H1 (cell line): ENCODE results near the gene GOLGA6L10. TPM values are rescaled to one million over a fixed set of nuclear protein-coding genes. Genes with fewer than 3 reads are reported as not detected.
A peak's percentile ranks its signal among the peaks of the same experiment; 100 is the strongest.

Experiments
- CTCF ChIA-PET: fragments of 300-600 bp; sonication (Branson Sonifier 250); formaldehyde crosslinking; loops from one replicate; lab custom pipeline; 2021; ENCODE audit not compliant: partially characterized antibody; lab: Charles Lee
- POLR2A ChIA-PET: fragments of 300-600 bp; sonication (Branson Sonifier 250); formaldehyde crosslinking; loops from one replicate; lab custom pipeline; 2021; ENCODE audit warnings: inconsistent platforms; ENCODE audit not compliant: partially characterized antibody; lab: Charles Lee
- DNase-seq, 2 experiments: peaks; one replicate each; pipeline versions ENCODE4 v3.0.0 to v3.0.0-alpha.2; 2010 to 2022; ENCODE audit warnings: low spot score in 2 of 2, low read depth in 1 of 2, mixed read lengths in 1 of 2
- FAIRE-seq: peaks from 2 replicates; lab custom pipeline; 2011; peaks lifted over from hg19 to GRCh38; lab: Jason Lieb, UNC
- H2AFZ ChIP-seq: 2 replicates; pipeline ENCODE4 v1.8.1; 2012; ENCODE audit warnings: low read length, inconsistent platforms
- H2AK5ac ChIP-seq: 2 replicates; pipeline ENCODE4 v1.6.1; 2013; ENCODE audit warnings: low read depth, low read length
- H2BK120ac ChIP-seq: replicated peaks from 2 replicates; pipeline ENCODE3; 2013; ENCODE audit warnings: low read depth, low read length, inconsistent platforms
- H2BK12ac ChIP-seq: 2 replicates; pipeline ENCODE4 v1.6.1; 2013; ENCODE audit warnings: low read depth, low read length
- H2BK15ac ChIP-seq: 2 replicates; pipeline ENCODE4 v1.6.1; 2013; ENCODE audit warnings: low read length
- H2BK20ac ChIP-seq: 2 replicates; pipeline ENCODE4 v1.6.1; 2013; ENCODE audit warnings: low read length
- H2BK5ac ChIP-seq: 2 replicates; pipeline ENCODE4 v1.6.1; 2013; ENCODE audit warnings: low read depth, low read length
- H3K14ac ChIP-seq: 2 replicates; pipeline ENCODE4 v1.6.1; 2013; ENCODE audit warnings: inconsistent platforms; ENCODE audit not compliant: insufficient read length
- H3K18ac ChIP-seq: 2 replicates; pipeline ENCODE4 v1.6.1; 2013; ENCODE audit warnings: low read length; ENCODE audit errors: extremely low read depth
- H3K23ac ChIP-seq: 2 replicates; pipeline ENCODE4 v1.6.1; 2013; ENCODE audit warnings: inconsistent platforms; ENCODE audit not compliant: insufficient read length
- H3K23me2 ChIP-seq: 2 replicates; pipeline ENCODE4 v1.6.1; 2013; ENCODE audit warnings: low read depth, low read length
- H3K27ac ChIP-seq: 2 replicates; pipeline ENCODE4 v1.6.1; 2011; ENCODE audit warnings: low read depth, low read length, inconsistent platforms
- H3K27me3 ChIP-seq, 4 experiments: replicated peaks in 1 of 4; 1 replicate in 1 of 4; 2 replicates in 3 of 4; pipeline versions ENCODE4 v1.6.1 to v1.8.1; 2011 to 2013; ENCODE audit warnings: low read length in 3 of 4, mild to moderate bottlenecking in 3 of 4, inconsistent platforms in 2 of 4, mixed read lengths in 2 of 4, moderate library complexity in 1 of 4; ENCODE audit not compliant: control insufficient read depth in 3 of 4, insufficient read depth in 3 of 4; ENCODE audit errors: extremely low read depth in 1 of 4
- H3K36me3 ChIP-seq, 4 experiments: 2 replicates each; pipeline versions ENCODE4 v1.6.1 to v1.8.1; 2011 to 2013; ENCODE audit warnings: mild to moderate bottlenecking in 4 of 4, low read length in 3 of 4, moderate library complexity in 2 of 4, control low read depth in 1 of 4, inconsistent platforms in 1 of 4; ENCODE audit not compliant: insufficient read depth in 4 of 4, control insufficient read depth in 2 of 4
- H3K4ac ChIP-seq: replicated peaks from 2 replicates; pipeline ENCODE3; 2013; ENCODE audit warnings: low read length, low read depth, mixed read lengths, inconsistent platforms; ENCODE audit not compliant: insufficient read length
- H3K4me1 ChIP-seq, 4 experiments: replicated peaks in 1 of 4; 1 replicate in 1 of 4; 2 replicates in 3 of 4; pipeline versions ENCODE4 v1.6.1 to v1.8.1; 2011 to 2013; ENCODE audit warnings: low read length in 3 of 4, inconsistent platforms in 2 of 4, mixed read lengths in 1 of 4; ENCODE audit not compliant: insufficient read depth in 4 of 4, control insufficient read depth in 3 of 4
- H3K4me2 ChIP-seq, 2 experiments: 2 replicates each; pipeline versions ENCODE4 v1.6.1 to v1.8.1; 2011 to 2013; ENCODE audit warnings: low read depth in 2 of 2, low read length in 2 of 2, control low read depth in 1 of 2, inconsistent platforms in 1 of 2, mild to moderate bottlenecking in 1 of 2; ENCODE audit not compliant: insufficient read depth in 1 of 2
- H3K4me3 ChIP-seq, 4 experiments: fragments of 200-600, 300-600 bp in 1 of 4; sonication (generic), shearing (Covaris generic), sonication (Bioruptor Twin) in 1 of 4; 2 replicates each; pipeline versions ENCODE4 v1.5.1 to v1.8.1; 2011 to 2016; ENCODE audit warnings: low read length in 4 of 4, low read depth in 3 of 4, control low read depth in 2 of 4, inconsistent platforms in 2 of 4, mild to moderate bottlenecking in 2 of 4, mixed read lengths in 1 of 4, moderate library complexity in 1 of 4; ENCODE audit not compliant: insufficient read depth in 2 of 4; ENCODE audit errors: extremely low read depth in 1 of 4
- H3K56ac ChIP-seq: replicated peaks from 2 replicates; pipeline ENCODE3; 2013; ENCODE audit warnings: low read depth, mild to moderate bottlenecking, mixed read lengths, low read length, inconsistent platforms; ENCODE audit not compliant: insufficient read length
- H3K79me1 ChIP-seq: 2 replicates; pipeline ENCODE4 v1.6.1; 2013; ENCODE audit warnings: low read depth, low read length, control low read depth
- H3K79me2 ChIP-seq, 2 experiments: 2 replicates each; pipeline versions ENCODE4 v1.6.1 to v1.8.1; 2012 to 2013; ENCODE audit warnings: low read length in 2 of 2, mild to moderate bottlenecking in 2 of 2, inconsistent platforms in 1 of 2; ENCODE audit not compliant: insufficient read depth in 2 of 2, control insufficient read depth in 1 of 2
- H3K9ac ChIP-seq, 4 experiments: replicated peaks in 1 of 4; 1 replicate in 1 of 4; 2 replicates in 3 of 4; pipeline versions ENCODE4 v1.6.1 to v1.8.1; 2011 to 2013; ENCODE audit warnings: low read depth in 3 of 4, low read length in 3 of 4, control low read depth in 2 of 4, mild to moderate bottlenecking in 2 of 4, moderate library complexity in 2 of 4, inconsistent platforms in 1 of 4; ENCODE audit errors: extremely low read depth in 1 of 4
- H3K9me3 ChIP-seq, 2 experiments: 2 replicates each; pipeline versions ENCODE4 v1.6.1 to v1.8.1; 2012 to 2013; ENCODE audit warnings: mild to moderate bottlenecking in 2 of 2, moderate library complexity in 2 of 2, control low read depth in 1 of 2, inconsistent platforms in 1 of 2, low read depth in 1 of 2, low read length in 1 of 2, mixed read lengths in 1 of 2; ENCODE audit not compliant: insufficient read depth in 2 of 2
- H4K20me1 ChIP-seq, 2 experiments: replicated peaks in 1 of 2; 2 replicates each; pipeline versions ENCODE3 to v1.8.1; 2011 to 2013; ENCODE audit warnings: inconsistent platforms in 2 of 2, low read length in 2 of 2, mild to moderate bottlenecking in 1 of 2; ENCODE audit not compliant: insufficient read depth in 2 of 2, control insufficient read depth in 1 of 2
- H4K5ac ChIP-seq: 2 replicates; pipeline ENCODE4 v1.6.1; 2013; ENCODE audit warnings: low read length, low read depth, mixed read lengths, inconsistent platforms; ENCODE audit not compliant: insufficient read length
- H4K8ac ChIP-seq: 2 replicates; pipeline ENCODE4 v1.8.0; 2013; ENCODE audit warnings: mild to moderate bottlenecking, moderate library complexity, low read length, inconsistent platforms; ENCODE audit not compliant: insufficient read depth; ENCODE audit errors: extremely low read depth
- H4K91ac ChIP-seq: replicated peaks from 2 replicates; pipeline ENCODE3; 2013; ENCODE audit warnings: low read length, mixed read lengths, inconsistent platforms; ENCODE audit not compliant: insufficient read length
- SP1 ChIP-seq: IDR thresholded peaks from 2 replicates; pipeline ENCODE4 v1.6.1; 2011; ENCODE audit warnings: low read depth, low read length
- WGBS, 2 experiments: shearing (Covaris generic) in 1 of 2; methylation state at CpG; one replicate each; pipeline versions ENCODE4 v1.1.6 to v1.1.7; 2013 to 2015; ENCODE audit warnings: low lambda C conversion rate in 2 of 2, mixed read lengths in 2 of 2, inconsistent platforms in 1 of 2, low coverage in 1 of 2, missing lambda C conversion rate in 1 of 2; ENCODE audit not compliant: insufficient replicate concordance in 2 of 2, insufficient coverage in 1 of 2, insufficient read length in 1 of 2; ENCODE audit errors: extremely low coverage in 1 of 2, missing lambda C conversion rate in 1 of 2; 5-methylcytosine and 5-hydroxymethylcytosine counted together
- polyA plus RNA-seq, 7 experiments: library from polyadenylated mRNA; depleted of rRNA in 3 of 7; stranded (reverse) in 5 of 7; unstranded in 2 of 7; fragments of >200 nt in 5 of 7; fragments of 200-250 nt in 2 of 7; gene quantifications; 1 replicate in 5 of 7; 2 replicates in 1 of 7; 4 replicates in 1 of 7; pipeline versions ENCODE4 v1.2.1 to v1.2.3, GENCODE V29; 2011 to 2013; ENCODE audit warnings: missing spikeins in 2 of 7, mixed read lengths in 2 of 7
- total RNA-seq: library from RNA; stranded (reverse); fragmentation: NEBNext Ultra II Directional; extraction: Animal tissue kit (Norgen Biotek cat#: 25700); gene quantifications from 2 replicates; pipeline ENCODE4 v1.2.1, GENCODE V29; 2021

The GOLGA6L10 gene
- total and polyA plus RNA-seq, 2 of the 8 experiments (the other 6 are each of a cell fraction or from before 2014, with no cell fraction given), result 0.91 to 4.0 TPM

DNA sequence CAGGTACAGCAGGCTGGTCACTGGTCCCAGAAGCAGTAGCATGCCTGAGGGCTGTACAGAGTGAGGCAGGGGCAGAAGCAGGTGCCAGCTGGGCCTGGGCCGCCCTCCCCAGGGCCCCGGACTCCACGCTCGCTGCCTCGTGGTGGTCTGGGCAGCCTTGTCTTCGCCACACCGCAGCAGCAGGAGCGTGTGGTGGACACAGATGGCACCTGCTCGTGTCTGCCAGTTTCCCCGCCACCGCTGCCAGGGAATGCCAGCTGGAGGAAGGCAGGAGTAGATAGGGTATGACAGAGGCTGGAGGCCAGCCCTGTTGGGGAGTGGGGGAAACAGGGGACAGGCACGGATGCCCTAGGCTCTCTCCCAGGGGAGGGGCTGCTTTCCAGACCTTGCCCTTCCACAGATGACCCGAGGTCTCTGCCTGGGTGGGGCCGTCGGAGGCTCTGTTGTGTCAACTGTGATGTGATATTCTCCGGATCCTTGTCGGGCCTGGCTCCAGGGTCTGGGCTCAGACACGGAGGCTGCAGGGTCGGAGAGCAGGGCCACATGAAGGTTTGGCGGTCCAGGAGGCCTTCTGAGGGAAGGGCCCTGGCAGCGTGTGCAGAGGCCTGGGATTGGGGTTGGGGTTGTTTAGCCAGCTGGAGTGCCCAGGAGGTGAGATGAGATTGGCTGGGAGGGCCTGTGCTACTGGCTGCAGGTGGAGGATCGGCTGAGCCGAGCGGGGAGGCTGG lies 33.6 kb downstream of the GOLGA6L10 start:
- H4K5ac ChIP-seq, result no peak overlapping the region
- TF ChIP-seq SP1, result no peak
- 94% methylated on average over 23 of the region's 24 CpGs; no CpG with 5 or more reads in 1 of the 2 experiments for WGBS, 2 experiments
- H2BK12ac ChIP-seq, result no peak overlapping the region
- ChIA-PET POLR2A (no interaction called here), CTCF (interaction anchor here (1.2 kb wide), 1 partner anchor 9 kb away, joined by 3 read pairs; no protein-coding TSS in a partner anchor)
- FAIRE-seq, result no peak
- no peak overlapping the region for H2AK5ac ChIP-seq
- no peak overlapping the region for H3K14ac ChIP-seq
- DNase-seq, result no peak
- H4K8ac ChIP-seq, result 0 out of 2 replicates have a peak overlapping the region, but pooled peaks have one; percentile 14
- H3K56ac ChIP-seq, result no peak overlapping the region
- H3K23me2 ChIP-seq, result no peaks in the 10 kb centered on the region; the same call in 1 of the 2 replicates
- no peaks in the 10 kb centered on the region for H4K20me1 ChIP-seq
- no peak overlapping the region for H3K18ac ChIP-seq
- H3K4me2 ChIP-seq, result no peak overlapping the region
- H4K91ac ChIP-seq, result no peak overlapping the region
- no peaks in the 10 kb centered on the region; a peak in 1 of 7 replicates for H3K27me3 ChIP-seq
- H3K4me1 ChIP-seq, result no peaks in the 10 kb centered on the region; a peak in 1 of 7 replicates
- no peak overlapping the region for H3K4me3 ChIP-seq
- H3K79me1 ChIP-seq, result no peaks in the 10 kb centered on the region
- H3K27ac ChIP-seq, result no peak overlapping the region
- no peaks in the 10 kb centered on the region for H3K36me3 ChIP-seq
- H2BK20ac ChIP-seq, result no peak overlapping the region
- H2BK15ac ChIP-seq, result no peak overlapping the region
- H3K4ac ChIP-seq, result no peak overlapping the region
- no peak overlapping the region for H2AFZ ChIP-seq
- no peak overlapping the region for H2BK120ac ChIP-seq
- no peak overlapping the region for H3K23ac ChIP-seq
- H3K9ac ChIP-seq, result no peak overlapping the region
- no peak overlapping the region for H2BK5ac ChIP-seq
- no peaks in the 10 kb centered on the region for H3K9me3 ChIP-seq
- no peaks in the 10 kb centered on the region for H3K79me2 ChIP-seq
